Esophagus muscularis mucosa (tissue), 4 donors: ENCODE measurements around the gene NUMA1. TPM values are rescaled to one million over a fixed set of nuclear protein-coding genes. Genes with fewer than 3 reads are reported as not detected.
A peak's percentile ranks its signal among the peaks of the same experiment; 100 is the strongest.

Source experiments
- DNase-seq: peaks from one replicate; pipeline ENCODE4 v3.0.0-alpha.2; 2017; ENCODE audit errors: extremely low spot score
- H3K27ac ChIP-seq, 4 donors: fragments of 200-600 bp; sonication (generic); replicated peaks in 1 of 4; 1 replicate in 3 of 4; 2 replicates in 1 of 4; pipeline ENCODE4 v1.5.1; 2016 to 2019; ENCODE audit warnings: mild to moderate bottlenecking in 1 of 4
- H3K27me3 ChIP-seq, 4 donors: fragments of 200-600 bp; sonication (generic); one replicate each; pipeline versions ENCODE4 v1.5.1 to v1.6.0; 2016 to 2019
- H3K36me3 ChIP-seq, 4 donors: fragments of 200-600 bp; sonication (generic); one replicate each; pipeline ENCODE4 v1.5.1; 2016 to 2019
- H3K4me1 ChIP-seq, 4 donors: fragments of 200-600 bp; sonication (generic); one replicate each; pipeline ENCODE4 v1.5.1; 2016 to 2019
- H3K4me3 ChIP-seq, 4 donors: fragments of 200-600 bp; sonication (generic); 1 replicate in 2 of 4; 2 replicates in 2 of 4; pipeline ENCODE4 v1.5.1; 2016 to 2019; ENCODE audit warnings: mild to moderate bottlenecking in 4 of 4, moderate library complexity in 1 of 4
- H3K9me3 ChIP-seq, 4 donors: fragments of 200-600 bp; sonication (generic); 1 replicate in 3 of 4; 2 replicates in 1 of 4; pipeline ENCODE4 v1.5.1; 2016 to 2019
- CTCF ChIP-seq, 3 experiments: fragments of 200-600 bp in 2 of 3; fragments of 450-650 bp in 1 of 3; sonication (generic) in 2 of 3; IDR thresholded peaks; one replicate each; pipeline ENCODE4 v1.5.1; 2017 to 2019; ENCODE audit warnings: antibody characterized with exemption in 3 of 3, mild to moderate bottlenecking in 2 of 3, moderate library complexity in 1 of 3
- EP300 ChIP-seq: sonication (generic); formaldehyde crosslinking; IDR thresholded peaks from one replicate; pipeline ENCODE4 v1.6.1; 2017; ENCODE audit warnings: antibody characterized with exemption
- POLR2A ChIP-seq: fragments of 450-650 bp; IDR thresholded peaks from one replicate; pipeline ENCODE4 v1.6.1; 2017; ENCODE audit warnings: antibody characterized with exemption, moderate library complexity, mild to moderate bottlenecking, low read depth
- POLR2AphosphoS5 ChIP-seq, 2 donors: sonication (generic); formaldehyde crosslinking; IDR thresholded peaks; one replicate each; pipeline ENCODE4 v1.6.1; 2017; ENCODE audit warnings: antibody characterized with exemption in 2 of 2
- WGBS: methylation state at CpG from one replicate; pipeline ENCODE4 v1.1.5; 2018; 5-methylcytosine and 5-hydroxymethylcytosine counted together
- intact Hi-C: fragments of 100-400 bp; cut with DNase I; formaldehyde crosslinking; loops from one replicate; pipeline ENCODE4 v1.15.1; 2023
- total RNA-seq, 4 donors: library from RNA; depleted of rRNA; stranded (reverse); fragments of >200 nt; gene quantifications; one replicate each; pipeline versions ENCODE4 v1.1.0 to v1.2.1, GENCODE V29; 2016

The NUMA1 gene
- total RNA-seq, 4 donors from 2014 or later = 214 to 328 (median 272) TPM

GRCh38 chr11:72000202-72000867, 80.0 kb downstream of the NUMA1 start:
- Histone ChIP-seq H3K36me3 (peaks cover 30 to 62% (median 52%) of the 10 kb centered on the region in 4 donors), H3K9me3 (no peaks in the 10 kb centered on the region), H3K4me3 (peak overlapping the region in 1 of 4 donors; percentile 36), H3K4me1 (peaks cover 27 to 66% (median 49%) of the 10 kb centered on the region in 4 donors), H3K27me3 (no peaks in the 10 kb centered on the region), H3K27ac (peak overlapping the region; percentile 71 to 87 (median 74))
- no peak for DNase-seq
- WGBS = 88% methylated on average over 7 of the region's 10 CpGs
- intact Hi-C loops = no loop called here
- TF ChIP-seq EP300 = no peak
- no peak for TF ChIP-seq POLR2AphosphoS5 (IDR thresholded peaks at IDR 0.05)

- TF ChIP-seq POLR2A (no peak), POLR2AphosphoS5 (IDR thresholded peaks at IDR 0.05) (no peak), EP300 (no peak), CTCF (IDR thresholded peaks at IDR 0.05) (no peak)
- intact Hi-C loops = no loop called here
- DNase-seq = no peak
- Histone ChIP-seq H3K4me3 (peak overlapping the region; percentile 35 to 50 (median 36)), H3K27ac (peak overlapping the region; percentile 71 to 87 (median 74)), H3K4me1 (peaks cover 27 to 61% (median 47%) of the 10 kb centered on the region in 4 donors), H3K27me3 (no peaks in the 10 kb centered on the region), H3K36me3 (peaks cover 25 to 59% (median 48%) of the 10 kb centered on the region in 4 donors), H3K9me3 (no peaks in the 10 kb centered on the region)
- 60% methylated on average over 6 of the region's 8 CpGs for WGBS
Observed at GRCh38 chr11:71999798-72000197, 80.5 kb downstream of the NUMA1 start.

GRCh38 chr11:71999362-71999761, 81.0 kb downstream of the NUMA1 start:
- no peaks in the 10 kb centered on the region for H3K9me3 ChIP-seq
- H3K4me3 ChIP-seq = peak overlapping the region; percentile 35 to 50 (median 36)
- H3K4me1 ChIP-seq = peaks cover 27 to 61% (median 47%) of the 10 kb centered on the region in 4 donors
- no peak for DNase-seq
- no peak for TF ChIP-seq POLR2A
- no peak for TF ChIP-seq CTCF (IDR thresholded peaks at IDR 0.05)
- TF ChIP-seq POLR2AphosphoS5 (IDR thresholded peaks at IDR 0.05) = peak in 1 of 2 donors; percentile 41
- TF ChIP-seq EP300 = no peak
- H3K27me3 ChIP-seq = no peaks in the 10 kb centered on the region
- H3K27ac ChIP-seq = peak overlapping the region; percentile 71 to 87 (median 74)
- H3K36me3 ChIP-seq = peaks cover 20 to 55% (median 43%) of the 10 kb centered on the region in 4 donors
- intact Hi-C loops = no loop called here
- WGBS = 19% methylated on average over 2 of the region's 2 CpGs

GRCh38 chr11:71998649-71999310, 81.6 kb downstream of the NUMA1 start, which contains the start of gene IL18BP:
Gene IL18BP, plus strand, starts transcription at chr11:71998909. Its CDS starts 1,076 bp downstream, at chr11:71999985.
- Histone ChIP-seq H3K4me3 (peak within 1 kb of the TSS; percentile 35 to 50 (median 36)), H3K36me3 (peaks cover 14 to 49% (median 38%) of the 10 kb centered on the region in 4 donors), H3K27ac (peak within 1 kb of the TSS; percentile 71 to 87 (median 74)), H3K27me3 (no peaks in the 10 kb centered on the region), H3K9me3 (no peaks in the 10 kb centered on the region), H3K4me1 (peaks cover 27 to 57% (median 47%) of the 10 kb centered on the region in 4 donors)
- WGBS = 78% methylated on average over 11 of the region's 11 CpGs
- intact Hi-C loops = no loop called here
- TF ChIP-seq EP300 (no peak), POLR2AphosphoS5 (IDR thresholded peaks at IDR 0.05) (peak; percentile 6 to 10)
- DNase-seq = no peak

- Histone ChIP-seq H3K4me3 (no peak overlapping the region), H3K27ac (peak overlapping the region; percentile 71 to 87 (median 74)), H3K9me3 (no peaks in the 10 kb centered on the region), H3K27me3 (no peaks in the 10 kb centered on the region), H3K36me3 (peaks cover 7 to 42% (median 30%) of the 10 kb centered on the region in 4 donors), H3K4me1 (peaks cover 27 to 50% (median 43%) of the 10 kb centered on the region in 4 donors)
- no peak for DNase-seq
- intact Hi-C loops = no loop called here
- WGBS = 97% methylated on average over 2 of the region's 2 CpGs
- TF ChIP-seq CTCF (IDR thresholded peaks at IDR 0.05) (no peak), POLR2A (no peak), POLR2AphosphoS5 (IDR thresholded peaks at IDR 0.05) (no peak), EP300 (no peak)
Observed at GRCh38 chr11:71998061-71998460, 82.3 kb downstream of the NUMA1 start.
